ENCODE measurements around the gene SPSB4.

SPSB4 gene

DNA sequence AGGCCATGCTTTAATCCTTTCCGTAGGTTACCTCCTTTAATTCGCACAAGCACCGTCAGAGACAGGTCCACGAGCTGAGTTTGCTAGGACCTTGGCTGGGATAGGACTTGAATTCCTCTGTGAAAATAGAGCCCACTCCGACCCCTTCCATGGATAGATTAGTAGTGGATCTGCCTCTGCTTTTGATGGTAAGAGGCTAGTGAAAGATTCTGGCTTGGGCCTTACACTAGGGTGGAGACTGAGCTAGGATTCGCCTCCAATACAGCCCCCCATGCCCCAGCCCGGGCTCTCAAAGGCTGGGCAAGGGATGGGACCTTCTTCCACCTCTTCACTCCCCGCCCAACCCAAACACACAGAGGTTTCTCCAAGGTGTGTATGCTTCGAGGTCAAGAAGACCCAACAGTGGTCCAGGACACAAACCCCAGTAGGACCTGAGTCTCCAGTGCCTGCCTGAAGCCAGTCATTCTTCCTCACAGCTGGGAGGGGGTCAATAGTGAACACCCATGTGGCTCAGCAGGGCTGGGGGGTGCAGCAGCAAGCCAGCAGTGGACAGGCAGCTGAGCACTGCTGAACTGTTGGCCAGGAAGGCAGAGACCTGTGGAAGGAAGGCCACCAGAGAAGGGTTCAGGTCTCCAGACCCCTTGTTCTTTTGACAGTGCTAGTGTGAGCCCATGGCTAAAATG lies 75.7 kb downstream of the SPSB4 start:
- Histone ChIP-seq H3K9ac (ENCODE audit: low read depth in 1 of 2, low read length in 2 of 2) (no peak overlapping the region), H3K36me3 (ENCODE audit: control insufficient read depth in 2 of 2, insufficient read depth in 2 of 2, low read length in 2 of 2) (no peaks in the 10 kb centered on the region), H3K9me3 (ENCODE audit: control insufficient read depth in 2 of 2, low read length in 2 of 2) (no peaks in the 10 kb centered on the region), H3K27ac (ENCODE audit: low read depth in 2 of 2, low read length in 2 of 2) (no peak overlapping the region), H3K4me1 (ENCODE audit: control insufficient read depth in 2 of 2, insufficient read depth in 2 of 2, low read length in 2 of 2) (no peaks in the 10 kb centered on the region), H3K27me3 (ENCODE audit: control insufficient read depth in 2 of 2, insufficient read depth in 2 of 2, low read length in 2 of 2) (no peaks in the 10 kb centered on the region), H3K4me3 (ENCODE audit: low read length in 2 of 2) (no peak overlapping the region)

DNA sequence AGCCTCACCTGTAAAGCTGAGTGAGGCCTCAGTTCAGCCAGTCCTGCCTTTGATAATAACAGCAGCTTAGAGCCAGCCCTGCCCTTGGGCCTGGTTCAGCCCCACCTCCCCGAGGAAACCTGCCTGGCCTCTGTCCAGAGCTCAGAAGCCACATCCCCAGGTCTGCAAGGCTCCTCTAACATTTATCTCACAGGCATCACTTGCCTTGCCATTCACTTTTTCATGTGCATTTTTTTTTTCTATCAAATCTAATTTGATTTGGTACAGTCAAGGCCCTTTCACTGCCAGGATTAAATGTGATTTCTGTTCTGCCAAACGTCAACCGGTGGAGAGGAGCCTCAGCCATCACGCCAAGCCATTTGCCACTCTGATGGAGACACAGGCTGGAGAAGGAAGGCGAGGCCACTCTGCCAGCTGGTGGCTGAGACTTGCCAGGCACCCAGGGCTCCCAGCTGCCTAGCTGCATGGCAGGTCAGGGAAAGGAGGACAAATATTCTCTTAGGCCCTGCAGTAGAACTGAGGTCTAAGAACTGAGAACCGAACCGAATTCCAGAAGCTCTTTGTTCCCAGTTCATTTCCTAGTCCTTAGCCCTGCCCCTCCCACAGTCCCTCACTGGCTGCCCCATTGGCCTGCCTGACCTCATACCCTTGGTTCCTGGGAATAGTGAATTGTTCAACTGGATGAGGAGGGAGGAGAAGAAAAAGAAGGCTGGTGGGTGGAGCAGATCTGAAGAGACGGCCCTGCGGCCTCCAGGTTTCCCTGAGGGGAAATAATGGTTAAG lies 76.4 kb downstream of the SPSB4 start:
- Histone ChIP-seq H3K27me3 (ENCODE audit: control insufficient read depth in 2 of 2, insufficient read depth in 2 of 2, low read length in 2 of 2) (no peaks in the 10 kb centered on the region), H3K9ac (ENCODE audit: low read depth in 1 of 2, low read length in 2 of 2) (no peak overlapping the region), H3K27ac (ENCODE audit: low read depth in 2 of 2, low read length in 2 of 2) (no peak overlapping the region), H3K9me3 (ENCODE audit: control insufficient read depth in 2 of 2, low read length in 2 of 2) (no peaks in the 10 kb centered on the region), H3K4me1 (ENCODE audit: control insufficient read depth in 2 of 2, insufficient read depth in 2 of 2, low read length in 2 of 2) (no peaks in the 10 kb centered on the region), H3K4me3 (ENCODE audit: low read length in 2 of 2) (no peak overlapping the region), H3K36me3 (ENCODE audit: control insufficient read depth in 2 of 2, insufficient read depth in 2 of 2, low read length in 2 of 2) (no peaks in the 10 kb centered on the region)

GRCh38 chr3:141128126-141128777 lies 77.1 kb downstream of the SPSB4 start:
- Histone ChIP-seq H3K27ac (ENCODE audit: low read depth in 2 of 2, low read length in 2 of 2) (no peak overlapping the region), H3K9me3 (ENCODE audit: control insufficient read depth in 2 of 2, low read length in 2 of 2) (no peaks in the 10 kb centered on the region), H3K36me3 (ENCODE audit: control insufficient read depth in 2 of 2, insufficient read depth in 2 of 2, low read length in 2 of 2) (no peaks in the 10 kb centered on the region), H3K27me3 (ENCODE audit: control insufficient read depth in 2 of 2, insufficient read depth in 2 of 2, low read length in 2 of 2) (no peaks in the 10 kb centered on the region), H3K4me1 (ENCODE audit: control insufficient read depth in 2 of 2, insufficient read depth in 2 of 2, low read length in 2 of 2) (no peaks in the 10 kb centered on the region), H3K4me3 (ENCODE audit: low read length in 2 of 2) (no peak overlapping the region), H3K9ac (ENCODE audit: low read depth in 1 of 2, low read length in 2 of 2) (no peak overlapping the region)

DNA sequence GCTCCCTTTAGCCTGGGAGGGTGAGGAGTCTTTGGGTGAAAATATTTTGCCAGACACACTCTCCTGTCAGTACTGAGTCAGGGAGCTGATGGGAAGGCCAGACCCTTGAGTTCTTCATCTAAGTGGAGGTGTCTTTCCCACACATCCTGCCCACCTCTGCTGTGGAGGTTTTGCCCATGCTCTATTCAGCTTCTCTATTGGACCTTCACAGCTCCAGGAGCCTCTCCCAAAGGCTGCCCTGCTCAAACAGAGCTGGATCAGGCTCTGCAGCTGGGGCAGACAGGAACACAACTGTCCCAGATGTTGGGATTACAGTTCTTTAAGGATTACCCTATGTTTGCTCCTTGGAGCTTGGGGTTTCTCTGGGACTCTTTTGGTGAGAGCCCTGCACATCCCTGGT lies 77.9 kb downstream of the SPSB4 start:
- H3K27ac ChIP-seq (ENCODE audit: low read depth in 2 of 2, low read length in 2 of 2), result no peak overlapping the region
- no peaks in the 10 kb centered on the region for H3K27me3 ChIP-seq (ENCODE audit: control insufficient read depth in 2 of 2, insufficient read depth in 2 of 2, low read length in 2 of 2)
- no peak overlapping the region for H3K4me3 ChIP-seq (ENCODE audit: low read length in 2 of 2)
- no peaks in the 10 kb centered on the region for H3K9me3 ChIP-seq (ENCODE audit: control insufficient read depth in 2 of 2, low read length in 2 of 2)
- no peaks in the 10 kb centered on the region for H3K4me1 ChIP-seq (ENCODE audit: control insufficient read depth in 2 of 2, insufficient read depth in 2 of 2, low read length in 2 of 2)
- H3K9ac ChIP-seq (ENCODE audit: low read depth in 1 of 2, low read length in 2 of 2), result no peak overlapping the region
- no peaks in the 10 kb centered on the region for H3K36me3 ChIP-seq (ENCODE audit: control insufficient read depth in 2 of 2, insufficient read depth in 2 of 2, low read length in 2 of 2)

DNA sequence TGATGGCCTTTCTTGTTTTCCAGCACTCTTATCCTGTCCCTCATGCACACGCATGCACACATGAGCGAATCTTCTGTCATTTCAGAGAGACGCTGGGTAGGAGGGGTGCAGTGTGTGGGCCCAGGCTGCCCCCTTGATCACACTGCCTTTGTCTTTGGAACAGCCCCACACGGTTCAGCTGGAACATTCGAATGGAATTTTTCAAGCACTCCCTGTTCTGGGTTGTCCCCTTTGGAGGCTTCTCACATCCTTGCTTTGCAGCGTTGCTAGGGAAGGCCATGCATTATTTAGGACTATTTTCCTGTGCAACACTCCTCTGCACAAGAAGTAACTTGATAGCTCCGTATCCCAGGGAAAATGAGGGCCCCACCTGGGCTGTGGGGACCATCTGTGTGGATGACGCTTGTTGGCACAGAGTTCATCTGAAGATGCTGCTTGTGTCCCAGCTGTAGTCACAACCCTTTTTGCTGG lies 78.4 kb downstream of the SPSB4 start:
- Histone ChIP-seq H3K4me3 (ENCODE audit: low read length in 2 of 2) (no peak overlapping the region), H3K4me1 (ENCODE audit: control insufficient read depth in 2 of 2, insufficient read depth in 2 of 2, low read length in 2 of 2) (no peaks in the 10 kb centered on the region), H3K9ac (ENCODE audit: low read depth in 1 of 2, low read length in 2 of 2) (no peak overlapping the region), H3K36me3 (ENCODE audit: control insufficient read depth in 2 of 2, insufficient read depth in 2 of 2, low read length in 2 of 2) (no peaks in the 10 kb centered on the region), H3K27me3 (ENCODE audit: control insufficient read depth in 2 of 2, insufficient read depth in 2 of 2, low read length in 2 of 2) (no peaks in the 10 kb centered on the region), H3K27ac (ENCODE audit: low read depth in 2 of 2, low read length in 2 of 2) (no peak overlapping the region), H3K9me3 (ENCODE audit: control insufficient read depth in 2 of 2, low read length in 2 of 2) (no peaks in the 10 kb centered on the region)

- Histone ChIP-seq H3K4me3 (ENCODE audit: low read length in 2 of 2) (no peak overlapping the region), H3K27ac (ENCODE audit: low read depth in 2 of 2, low read length in 2 of 2) (no peak overlapping the region), H3K4me1 (ENCODE audit: control insufficient read depth in 2 of 2, insufficient read depth in 2 of 2, low read length in 2 of 2) (no peaks in the 10 kb centered on the region), H3K27me3 (ENCODE audit: control insufficient read depth in 2 of 2, insufficient read depth in 2 of 2, low read length in 2 of 2) (no peaks in the 10 kb centered on the region), H3K9me3 (ENCODE audit: control insufficient read depth in 2 of 2, low read length in 2 of 2) (no peaks in the 10 kb centered on the region), H3K9ac (ENCODE audit: low read depth in 1 of 2, low read length in 2 of 2) (no peak overlapping the region), H3K36me3 (ENCODE audit: control insufficient read depth in 2 of 2, insufficient read depth in 2 of 2, low read length in 2 of 2) (no peaks in the 10 kb centered on the region)
These were observed 92.4 kb downstream of the SPSB4 start for GRCh38 chr3:141143517-141143916.

DNA sequence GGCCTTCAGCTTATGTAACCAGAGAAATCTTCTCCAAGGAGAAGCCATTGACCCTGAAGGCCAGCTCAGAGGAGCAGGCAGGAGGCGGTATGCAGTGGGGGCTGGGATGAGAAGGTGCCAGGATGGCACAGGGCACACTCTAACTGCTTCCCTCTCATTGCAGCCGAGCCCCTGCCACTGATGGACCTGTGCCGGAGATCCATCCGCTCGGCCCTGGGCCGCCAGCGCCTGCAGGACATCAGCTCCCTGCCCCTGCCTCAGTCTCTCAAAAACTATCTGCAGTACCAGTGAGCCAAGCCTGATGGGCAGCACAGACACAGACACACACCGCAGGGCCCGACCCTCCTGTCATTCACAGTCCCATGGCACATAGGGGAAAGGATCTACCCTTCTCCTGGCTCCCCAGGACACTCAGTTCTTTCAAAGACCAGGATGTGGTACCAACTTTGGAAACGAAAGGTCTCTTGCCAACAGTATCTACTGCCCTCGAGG lies 95.9 kb downstream of the SPSB4 start:
- Histone ChIP-seq H3K4me1 (ENCODE audit: control insufficient read depth in 2 of 2, insufficient read depth in 2 of 2, low read length in 2 of 2) (no peaks in the 10 kb centered on the region), H3K27me3 (ENCODE audit: control insufficient read depth in 2 of 2, insufficient read depth in 2 of 2, low read length in 2 of 2) (no peaks in the 10 kb centered on the region), H3K9ac (ENCODE audit: low read depth in 1 of 2, low read length in 2 of 2) (no peak overlapping the region), H3K4me3 (ENCODE audit: low read length in 2 of 2) (no peak overlapping the region), H3K36me3 (ENCODE audit: control insufficient read depth in 2 of 2, insufficient read depth in 2 of 2, low read length in 2 of 2) (no peaks in the 10 kb centered on the region), H3K27ac (ENCODE audit: low read depth in 2 of 2, low read length in 2 of 2) (no peak overlapping the region), H3K9me3 (ENCODE audit: control insufficient read depth in 2 of 2, low read length in 2 of 2) (no peaks in the 10 kb centered on the region)

DNA sequence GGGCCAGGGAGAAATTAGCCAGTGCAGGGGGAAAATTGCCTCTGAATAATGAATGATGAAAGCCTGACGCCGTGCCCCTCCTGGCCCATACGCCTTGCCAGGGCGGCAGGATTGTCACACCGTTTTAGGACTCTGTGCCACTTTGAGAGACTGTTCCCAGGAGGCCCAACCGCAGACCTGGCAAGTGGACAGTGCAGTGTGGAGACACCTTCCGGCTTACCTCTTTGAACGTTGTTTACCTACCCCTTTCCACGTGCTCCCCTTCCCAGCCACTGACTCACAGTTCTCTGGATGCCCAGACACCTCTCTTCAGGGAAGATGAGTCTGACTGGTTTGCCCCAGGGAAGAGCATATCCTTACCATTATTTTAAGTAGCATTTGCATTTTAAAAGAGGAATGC lies 96.5 kb downstream of the SPSB4 start:
- Histone ChIP-seq H3K9ac (ENCODE audit: low read depth in 1 of 2, low read length in 2 of 2) (no peak overlapping the region), H3K9me3 (ENCODE audit: control insufficient read depth in 2 of 2, low read length in 2 of 2) (no peaks in the 10 kb centered on the region), H3K4me3 (ENCODE audit: low read length in 2 of 2) (no peak overlapping the region), H3K4me1 (ENCODE audit: control insufficient read depth in 2 of 2, insufficient read depth in 2 of 2, low read length in 2 of 2) (no peaks in the 10 kb centered on the region), H3K27me3 (ENCODE audit: control insufficient read depth in 2 of 2, insufficient read depth in 2 of 2, low read length in 2 of 2) (no peaks in the 10 kb centered on the region), H3K36me3 (ENCODE audit: control insufficient read depth in 2 of 2, insufficient read depth in 2 of 2, low read length in 2 of 2) (no peaks in the 10 kb centered on the region), H3K27ac (ENCODE audit: low read depth in 2 of 2, low read length in 2 of 2) (no peak overlapping the region)

- H3K9ac ChIP-seq (ENCODE audit: low read depth in 1 of 2, low read length in 2 of 2), result no peak overlapping the region
- no peaks in the 10 kb centered on the region for H3K9me3 ChIP-seq (ENCODE audit: control insufficient read depth in 2 of 2, low read length in 2 of 2)
- H3K4me1 ChIP-seq (ENCODE audit: control insufficient read depth in 2 of 2, insufficient read depth in 2 of 2, low read length in 2 of 2), result no peaks in the 10 kb centered on the region
- H3K27ac ChIP-seq (ENCODE audit: low read depth in 2 of 2, low read length in 2 of 2), result no peak overlapping the region
- H3K36me3 ChIP-seq (ENCODE audit: control insufficient read depth in 2 of 2, insufficient read depth in 2 of 2, low read length in 2 of 2), result no peaks in the 10 kb centered on the region
- H3K27me3 ChIP-seq (ENCODE audit: control insufficient read depth in 2 of 2, insufficient read depth in 2 of 2, low read length in 2 of 2), result no peaks in the 10 kb centered on the region
- H3K4me3 ChIP-seq (ENCODE audit: low read length in 2 of 2), result no peak overlapping the region
These were observed 97.0 kb downstream of the SPSB4 start for GRCh38 chr3:141148169-141148568.

DNA sequence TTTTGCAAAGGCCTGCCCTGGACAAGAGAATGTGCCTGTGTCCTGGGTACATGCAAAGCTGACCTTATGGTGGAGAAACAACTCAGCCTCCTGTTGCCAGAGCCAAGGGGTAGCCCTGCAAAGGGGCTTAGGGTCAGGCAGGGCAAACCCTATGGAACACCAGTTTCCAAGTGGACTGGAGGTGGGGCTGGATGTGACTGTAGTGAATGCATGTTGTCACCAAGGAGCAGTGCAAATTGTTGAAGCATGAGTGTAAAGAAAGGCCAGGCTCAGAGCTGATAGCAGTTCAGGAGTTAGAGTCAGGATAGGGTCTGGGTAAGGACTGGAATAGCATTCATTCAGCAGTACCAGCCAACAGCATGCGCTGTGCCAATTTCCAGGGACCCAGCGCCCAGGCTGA lies 97.6 kb downstream of the SPSB4 start:
- no peak overlapping the region for H3K9ac ChIP-seq (ENCODE audit: low read depth in 1 of 2, low read length in 2 of 2)
- H3K4me3 ChIP-seq (ENCODE audit: low read length in 2 of 2), result no peak overlapping the region
- H3K9me3 ChIP-seq (ENCODE audit: control insufficient read depth in 2 of 2, low read length in 2 of 2), result no peaks in the 10 kb centered on the region
- H3K27ac ChIP-seq (ENCODE audit: low read depth in 2 of 2, low read length in 2 of 2), result no peak overlapping the region
- no peaks in the 10 kb centered on the region for H3K36me3 ChIP-seq (ENCODE audit: control insufficient read depth in 2 of 2, insufficient read depth in 2 of 2, low read length in 2 of 2)
- H3K4me1 ChIP-seq (ENCODE audit: control insufficient read depth in 2 of 2, insufficient read depth in 2 of 2, low read length in 2 of 2), result no peaks in the 10 kb centered on the region
- no peaks in the 10 kb centered on the region for H3K27me3 ChIP-seq (ENCODE audit: control insufficient read depth in 2 of 2, insufficient read depth in 2 of 2, low read length in 2 of 2)

Measured in mucosa of rectum (tissue), 2 donors.